IMR-90 (cell line): ENCODE results near the gene SRR. TPM values are rescaled to one million over a fixed set of nuclear protein-coding genes. Genes with fewer than 3 reads are reported as not detected.

Experiments used
- ATAC-seq: fragments of 200-7000 bp; cut with Tn5 transposase; 2 replicates; pipeline ENCODE4 v1.9.1; 2020; ENCODE audit warnings: low read depth, mild to moderate bottlenecking, moderate library complexity
- BruUV-seq: library from RNA; stranded (reverse); fragments of 400-500 nt; replicated peaks from 2 replicates; lab custom pipeline; 2021; lab: Mats Ljungman, UMichigan
- CTCF ChIA-PET: fragments of 300-600 bp; formaldehyde crosslinking; extraction: SDS; loops from one replicate; lab custom pipeline; 2021; ENCODE audit warnings: antibody characterized with exemption; lab: Yijun Ruan, JAX
- POLR2A ChIA-PET: fragments of 300-600 bp; sonication (Branson Sonifier 250); formaldehyde crosslinking; loops from one replicate; lab custom pipeline; 2022; ENCODE audit warnings: antibody characterized with exemption; ENCODE audit not compliant: unreplicated experiment; lab: Charles Lee
- DNase-seq: peaks from one replicate; pipeline ENCODE4 v3.0.0; 2013
- H2AFZ ChIP-seq: replicated peaks from 2 replicates; pipeline ENCODE3; 2013; ENCODE audit warnings: low read length, mild to moderate bottlenecking; ENCODE audit not compliant: poor library complexity
- H2AK5ac ChIP-seq: 2 replicates; pipeline ENCODE4 v1.6.1; 2013; ENCODE audit warnings: low read depth, low read length, inconsistent platforms
- H2AK9ac ChIP-seq: replicated peaks from 2 replicates; pipeline ENCODE3; 2013; ENCODE audit warnings: mild to moderate bottlenecking, low read depth, low read length, moderate library complexity; ENCODE audit not compliant: poor library complexity
- H2BK120ac ChIP-seq: 2 replicates; pipeline ENCODE4 v1.6.1; 2013; ENCODE audit warnings: low read depth, low read length, inconsistent platforms
- H2BK15ac ChIP-seq: 3 replicates; pipeline ENCODE4 v1.6.1; 2013; ENCODE audit warnings: low read depth, low read length, inconsistent platforms
- H2BK20ac ChIP-seq: 2 replicates; pipeline ENCODE4 v1.6.1; 2013; ENCODE audit warnings: low read depth, mild to moderate bottlenecking, inconsistent platforms, low read length, moderate library complexity
- H2BK5ac ChIP-seq: 2 replicates; pipeline ENCODE4 v1.6.1; 2013; ENCODE audit warnings: mild to moderate bottlenecking, low read depth, low read length, inconsistent platforms; ENCODE audit not compliant: poor library complexity, severe bottlenecking
- H3K14ac ChIP-seq: replicated peaks from 2 replicates; pipeline ENCODE4 v1.6.1; 2013; ENCODE audit warnings: low read depth, low read length, inconsistent platforms
- H3K18ac ChIP-seq: 2 replicates; pipeline ENCODE4 v1.6.1; 2013; ENCODE audit warnings: low read depth, low read length, control low read depth
- H3K23ac ChIP-seq: 2 replicates; pipeline ENCODE4 v1.6.1; 2013; ENCODE audit warnings: low read depth, low read length, inconsistent platforms
- H3K27ac ChIP-seq: 2 replicates; pipeline ENCODE4 v1.5.1; 2013; ENCODE audit warnings: mild to moderate bottlenecking, control low read depth, low read length; ENCODE audit not compliant: insufficient read depth
- H3K27me3 ChIP-seq: 2 replicates; pipeline ENCODE4 v1.6.1; 2013; ENCODE audit warnings: low read length; ENCODE audit not compliant: control insufficient read depth, insufficient read depth
- H3K36me3 ChIP-seq: 2 replicates; pipeline ENCODE4 v1.6.1; 2013; ENCODE audit warnings: low read length, mixed read lengths; ENCODE audit not compliant: control insufficient read depth, insufficient read depth
- H3K4ac ChIP-seq: 2 replicates; pipeline ENCODE4 v1.6.1; 2013; ENCODE audit warnings: low read depth, low read length, inconsistent platforms
- H3K4me1 ChIP-seq: 2 replicates; pipeline ENCODE4 v1.6.1; 2013; ENCODE audit warnings: low read length, mixed read lengths; ENCODE audit not compliant: control insufficient read depth, insufficient read depth
- H3K4me2 ChIP-seq: 2 replicates; pipeline ENCODE4 v1.6.1; 2013; ENCODE audit warnings: low read depth, mild to moderate bottlenecking, control low read depth, low read length, moderate library complexity
- H3K4me3 ChIP-seq: 2 replicates; pipeline ENCODE4 v1.5.1; 2013; ENCODE audit warnings: low read depth, mild to moderate bottlenecking, control low read depth, low read length, moderate library complexity; ENCODE audit not compliant: insufficient read depth
- H3K56ac ChIP-seq: 2 replicates; pipeline ENCODE4 v1.6.1; 2013; ENCODE audit warnings: low read length, inconsistent platforms; ENCODE audit not compliant: insufficient read depth; ENCODE audit errors: extremely low read depth
- H3K79me1 ChIP-seq, 2 experiments: 2 replicates each; pipeline ENCODE4 v1.6.1; 2013; ENCODE audit warnings: low read length in 2 of 2, inconsistent platforms in 1 of 2, low read depth in 1 of 2
- H3K9ac ChIP-seq: 2 replicates; pipeline ENCODE4 v1.6.1; 2013; ENCODE audit warnings: low read depth, low read length, control low read depth
- H3K9me1 ChIP-seq: 2 replicates; pipeline ENCODE4 v1.6.1; 2013; ENCODE audit warnings: low read length, inconsistent platforms; ENCODE audit not compliant: insufficient read depth
- H3K9me3 ChIP-seq: 2 replicates; pipeline ENCODE4 v1.6.1; 2013; ENCODE audit warnings: low read length; ENCODE audit not compliant: control insufficient read depth, insufficient read depth
- H4K20me1 ChIP-seq: 2 replicates; pipeline ENCODE4 v1.6.1; 2013; ENCODE audit warnings: low read length, inconsistent platforms; ENCODE audit not compliant: insufficient read depth
- H4K5ac ChIP-seq: 2 replicates; pipeline ENCODE4 v1.6.1; 2013; ENCODE audit warnings: mild to moderate bottlenecking, low read depth, low read length, control low read depth
- H4K8ac ChIP-seq, 2 experiments: 2 replicates each; pipeline ENCODE4 v1.6.1; 2013; ENCODE audit warnings: low read depth in 2 of 2, low read length in 2 of 2, control low read depth in 1 of 2, inconsistent platforms in 1 of 2
- H4K91ac ChIP-seq: 2 replicates; pipeline ENCODE4 v1.6.1; 2013; ENCODE audit warnings: low read depth, low read length, inconsistent platforms; ENCODE audit not compliant: insufficient read depth
- BHLHE40 ChIP-seq: fragments of 150-350 bp; IDR thresholded peaks from 2 replicates; pipeline ENCODE4 v1.6.1; 2016; ENCODE audit warnings: mild to moderate bottlenecking, low read depth, low read length
- CEBPB ChIP-seq: IDR thresholded peaks from 2 replicates; pipeline ENCODE4 v1.6.1; 2012; ENCODE audit warnings: low read depth, low read length, improper control_type of control experiment
- CHD1 ChIP-seq: IDR thresholded peaks from 2 replicates; pipeline ENCODE4 v1.6.1; 2012; ENCODE audit warnings: low read depth, low read length, improper control_type of control experiment
- ELK1 ChIP-seq: fragments of 150-350 bp; IDR thresholded peaks from 2 replicates; pipeline ENCODE4 v1.6.1; 2016; ENCODE audit warnings: low read depth, mild to moderate bottlenecking, low read length, moderate library complexity, borderline replicate concordance
- FOS ChIP-seq: fragments of 150-350 bp; IDR thresholded peaks from 2 replicates; pipeline ENCODE4 v1.6.1; 2016; ENCODE audit warnings: low read depth, low read length
- MAFK ChIP-seq: IDR thresholded peaks from 2 replicates; pipeline ENCODE4 v1.6.1; 2012; ENCODE audit warnings: low read depth, low read length, improper control_type of control experiment
- MAZ ChIP-seq: IDR thresholded peaks from 2 replicates; pipeline ENCODE4 v1.6.1; 2012; ENCODE audit warnings: low read depth, mild to moderate bottlenecking, low read length, improper control_type of control experiment, moderate library complexity, borderline replicate concordance
- MXI1 ChIP-seq: IDR thresholded peaks from 2 replicates; pipeline ENCODE4 v1.6.1; 2012; ENCODE audit warnings: low read depth, mild to moderate bottlenecking, low read length, moderate library complexity, borderline replicate concordance
- NFE2L2 ChIP-seq: fragments of 150-350 bp; IDR thresholded peaks from 2 replicates; pipeline ENCODE4 v1.6.1; 2016; ENCODE audit warnings: low read depth, mild to moderate bottlenecking, low read length
- POLR2A ChIP-seq: IDR thresholded peaks from 2 replicates; pipeline ENCODE4 v1.6.1; 2012; ENCODE audit warnings: mild to moderate bottlenecking, low read depth, low read length
- RAD21 ChIP-seq: IDR thresholded peaks from 2 replicates; pipeline ENCODE4 v1.6.1; 2012; ENCODE audit warnings: low read length, improper control_type of control experiment
- RCOR1 ChIP-seq: IDR thresholded peaks from 2 replicates; pipeline ENCODE4 v1.6.1; 2012; ENCODE audit warnings: mild to moderate bottlenecking, low read length, improper control_type of control experiment; ENCODE audit not compliant: insufficient replicate concordance
- RFX5 ChIP-seq: IDR thresholded peaks from 2 replicates; pipeline ENCODE4 v1.8.0; 2012; ENCODE audit warnings: low read depth, mild to moderate bottlenecking, low read length, moderate library complexity
- SMC3 ChIP-seq: fragments of 150-350 bp; IDR thresholded peaks from 2 replicates; pipeline ENCODE4 v1.6.1; 2016; ENCODE audit warnings: low read depth, mild to moderate bottlenecking, antibody characterized with exemption, low read length, moderate library complexity
- USF2 ChIP-seq: fragments of 150-350 bp; IDR thresholded peaks from 2 replicates; pipeline ENCODE4 v1.6.1; 2017; ENCODE audit warnings: mild to moderate bottlenecking, antibody characterized with exemption, low read length, low read depth
- WGBS, 2 experiments: methylation state at CpG; one replicate each; pipeline versions ENCODE4 v1.1.5 to v1.1.7; 2013; ENCODE audit warnings: missing lambda C conversion rate in 2 of 2; ENCODE audit not compliant: insufficient read length in 1 of 2; ENCODE audit errors: extremely low coverage in 2 of 2; 5-methylcytosine and 5-hydroxymethylcytosine counted together
- dilution Hi-C: fragments of 300-500 bp; cut with HindIII; formaldehyde crosslinking; loops from one replicate; pipeline ENCODE4 v1.14.3; 2018; ENCODE audit warnings: low sequenced_read_pairs; ENCODE audit not compliant: unreplicated experiment
- in situ Hi-C: fragments of 300-500 bp; cut with MboI; formaldehyde crosslinking; loops from 3 replicates; pipeline ENCODE4 v1.14.3; 2019; ENCODE audit warnings: low sequenced_read_pairs, inconsistent platforms, mixed read lengths
- intact Hi-C: fragments of 100-400 bp; cut with micrococcal nuclease; formaldehyde crosslinking; loops from 2 replicates; pipeline ENCODE4 v1.10.0; 2022
- polyA plus RNA-seq, 3 experiments: library from polyadenylated mRNA; depleted of rRNA; stranded (reverse); fragments of >200 nt; gene quantifications; 2 replicates each; pipeline ENCODE4 v1.2.3, GENCODE V29; 2012; ENCODE audit warnings: low replicate concordance in 1 of 3
- total RNA-seq: library from RNA; depleted of rRNA; stranded (reverse); fragments of >200 nt; gene quantifications from 2 replicates; pipeline ENCODE4 v1.2.3, GENCODE V29; 2012

Gene SRR
- total and polyA plus RNA-seq, 2 of the 4 experiments (the other 2 are of a cell fraction) = 14.5 to 52.7 TPM

DNA sequence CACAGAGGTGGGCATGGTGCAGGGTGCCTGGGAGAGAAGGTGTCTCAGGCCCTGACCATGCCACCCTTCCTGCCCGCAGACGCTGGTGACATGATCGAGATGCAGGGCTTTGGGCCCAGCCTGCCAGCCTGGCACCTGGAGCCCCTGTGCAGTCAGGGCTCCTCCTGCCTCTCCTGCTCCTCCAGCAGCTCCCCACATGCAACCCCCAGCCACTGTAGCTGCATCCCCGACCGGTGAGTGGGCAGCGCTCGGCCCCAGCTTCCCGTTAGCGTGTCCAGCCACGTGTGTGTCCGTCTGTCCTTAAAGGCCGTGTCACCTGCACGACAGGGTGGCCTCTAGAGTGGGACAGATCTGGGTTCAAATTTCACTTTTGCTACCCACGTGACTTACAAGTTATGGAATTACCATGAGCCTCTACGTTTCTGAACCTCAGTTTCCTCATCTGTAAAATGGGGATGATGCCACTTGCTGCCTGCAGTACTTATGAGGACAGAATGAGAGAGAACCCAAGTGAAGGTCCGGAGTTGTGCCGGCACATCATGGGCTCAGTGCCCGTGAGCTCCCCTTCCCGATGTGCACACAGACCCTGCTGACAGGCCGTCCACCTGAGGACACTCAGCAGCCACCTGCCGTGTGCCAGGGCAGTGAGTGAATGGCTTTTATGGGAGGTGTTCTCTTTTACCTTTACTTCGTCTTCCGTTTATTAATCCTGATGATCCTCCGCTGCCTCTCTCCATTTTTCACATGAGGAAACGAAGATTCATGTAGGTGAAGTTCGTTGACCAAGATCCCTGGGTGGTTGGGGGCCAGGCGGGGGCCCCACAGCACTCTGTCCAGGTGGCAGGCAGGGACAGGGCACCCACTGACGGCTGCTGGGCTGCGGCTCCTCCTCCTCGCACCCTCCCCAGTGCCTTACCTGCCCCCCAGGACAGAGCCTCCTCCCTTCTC lies 67.7 kb downstream of the SRR start:
- Histone ChIP-seq H3K9me3 (no peaks in the 10 kb centered on the region), H3K36me3 (peaks cover 37% of the 10 kb centered on the region), H2AK9ac (no peak overlapping the region), H2BK5ac (no peak overlapping the region), H3K4me2 (no peak overlapping the region), H2AK5ac (no peak overlapping the region), H3K9ac (no peak overlapping the region), H3K23ac (no peak overlapping the region), H3K18ac (no peak overlapping the region), H3K56ac (no peak overlapping the region), H4K8ac (no peak overlapping the region), H3K4ac (no peak overlapping the region), H2BK120ac (no peak overlapping the region), H3K4me3 (no peak overlapping the region), H4K5ac (no peak overlapping the region), H2AFZ (no peak overlapping the region), H2BK20ac (no peak overlapping the region), H3K27me3 (no peaks in the 10 kb centered on the region), H3K14ac (no peak overlapping the region), H4K91ac (no peak overlapping the region), H3K79me1 (no peaks in the 10 kb centered on the region), H4K20me1 (no peaks in the 10 kb centered on the region; the same call in 1 of the 2 replicates), H3K9me1 (no peaks in the 10 kb centered on the region), H2BK15ac (no peak overlapping the region), H3K27ac (no peak overlapping the region), H3K4me1 (no peaks in the 10 kb centered on the region)
- intact Hi-C loops (no loop called here), dilution Hi-C loops (no loop called here), in situ Hi-C loops (no loop called here)
- ChIA-PET CTCF (interaction anchor here (0.5 kb wide), 1 partner anchor 139 kb away, joined by 4 read pairs; no protein-coding TSS in a partner anchor), POLR2A (no interaction called here)
- DNase-seq (no peak), ATAC-seq (no peak)
- BruUV-seq = no TSS peak
- WGBS, 2 experiments = 94% methylated on average over 17 of the region's 30 CpGs; no CpG with 5 or more reads in 1 of the 2 experiments
- TF ChIP-seq SMC3 = no peak
- TF ChIP-seq USF2 = no peak
- no peak for TF ChIP-seq CEBPB
- no peak for TF ChIP-seq RAD21
- TF ChIP-seq RFX5 = no peak
- TF ChIP-seq CHD1 = no peak
- TF ChIP-seq BHLHE40 = no peak
- TF ChIP-seq NFE2L2 = no peak
- no peak for TF ChIP-seq POLR2A
- TF ChIP-seq ELK1 = no peak
- TF ChIP-seq MXI1 = no peak
- TF ChIP-seq FOS = no peak
- TF ChIP-seq RCOR1 = no peak
- TF ChIP-seq MAZ = no peak
- TF ChIP-seq MAFK = no peak
